GM21825 (cell line): ENCODE measurements around the gene DSE.

ENCODE experiments used
- ATAC-seq: cut with Tn5 transposase; IDR thresholded peaks from one replicate; pipeline ENCODE4 v1.9.1; 2021; ENCODE audit warnings: mild to moderate bottlenecking, moderate library complexity; ENCODE audit not compliant: unreplicated experiment

Gene DSE

GRCh38 chr6:116409756-116410155, 39.0 kb downstream of the DSE start:
- peak; percentile 72 for ATAC-seq

- no peak for ATAC-seq
Measured at GRCh38 chr6:116411284-116411623, 40.5 kb downstream of the DSE start.

- ATAC-seq: no peak
Measured at GRCh38 chr6:116412270-116412669, 41.5 kb downstream of the DSE start.

- ATAC-seq: no peak
Measured at GRCh38 chr6:116413357-116413756, 42.6 kb downstream of the DSE start.

- ATAC-seq: no peak
Measured at GRCh38 chr6:116417661-116418060, 46.9 kb downstream of the DSE start.

- no peak for ATAC-seq
Measured at GRCh38 chr6:116419069-116419786, 48.5 kb downstream of the DSE start.

- no peak for ATAC-seq
Measured at GRCh38 chr6:116420341-116420740, 49.6 kb downstream of the DSE start.

GRCh38 chr6:116422238-116422637, 51.5 kb downstream of the DSE start:
- ATAC-seq: no peak

- no peak for ATAC-seq
Measured at GRCh38 chr6:116424001-116424400, 53.3 kb downstream of the DSE start.

- no peak for ATAC-seq
Measured at GRCh38 chr6:116426551-116426950, 55.8 kb downstream of the DSE start.

- ATAC-seq: no peak
Measured at GRCh38 chr6:116429111-116429510, 58.4 kb downstream of the DSE start.

GRCh38 chr6:116430860-116431259, 60.1 kb downstream of the DSE start:
- no peak for ATAC-seq

GRCh38 chr6:116431964-116432595, 61.3 kb downstream of the DSE start:
- ATAC-seq: no peak

GRCh38 chr6:116433206-116433712, 62.5 kb downstream of the DSE start:
- ATAC-seq: no peak

- ATAC-seq: no peak
Measured at GRCh38 chr6:116434056-116434725, 63.4 kb downstream of the DSE start.

GRCh38 chr6:116436586-116436985, 65.8 kb downstream of the DSE start:
- ATAC-seq: no peak

GRCh38 chr6:116437656-116438055, 66.9 kb downstream of the DSE start:
- ATAC-seq: no peak

- ATAC-seq: no peak
Measured at GRCh38 chr6:116438590-116439448, 68.1 kb downstream of the DSE start.

- ATAC-seq: no peak
Measured at GRCh38 chr6:116439522-116440051, 68.8 kb downstream of the DSE start.

GRCh38 chr6:116443105-116443504, 72.4 kb downstream of the DSE start:
- no peak for ATAC-seq

GRCh38 chr6:116444092-116444491, 73.3 kb downstream of the DSE start:
- ATAC-seq: no peak
